Uterus (tissue), 4 donors: ENCODE measurements around the gene FKBP11. TPM values are rescaled to one million over a fixed set of nuclear protein-coding genes. Genes with fewer than 3 reads are reported as not detected.
A peak's percentile ranks its signal among the peaks of the same experiment; 100 is the strongest.

Source experiments
- DNase-seq, 2 donors: peaks; one replicate each; pipeline ENCODE4 v3.0.0-alpha.2; 2019 to 2020
- H3K27ac ChIP-seq, 2 donors: fragments of 200-600 bp; sonication (generic); 1 replicate in 1 of 2; 2 replicates in 1 of 2; pipeline ENCODE4 v1.5.1; 2016 to 2018
- H3K27me3 ChIP-seq, 2 donors: fragments of 200-600 bp; sonication (generic); one replicate each; pipeline ENCODE4 v1.5.1; 2018 to 2019; ENCODE audit warnings: control low read depth in 1 of 2
- H3K36me3 ChIP-seq, 2 donors: fragments of 200-600 bp; sonication (generic); one replicate each; pipeline ENCODE4 v1.5.1; 2019; ENCODE audit warnings: control low read depth in 1 of 2
- H3K4me1 ChIP-seq, 2 donors: fragments of 200-600 bp; sonication (generic); one replicate each; pipeline ENCODE4 v1.5.1; 2018 to 2019; ENCODE audit warnings: control low read depth in 1 of 2
- H3K4me3 ChIP-seq, 2 donors: fragments of 200-600 bp; sonication (generic); 1 replicate in 1 of 2; 2 replicates in 1 of 2; pipeline ENCODE4 v1.5.1; 2018 to 2019; ENCODE audit warnings: mild to moderate bottlenecking in 1 of 2
- H3K9me3 ChIP-seq, 2 donors: fragments of 200-600 bp; sonication (generic); one replicate each; pipeline ENCODE4 v1.5.1; 2019; ENCODE audit warnings: control low read depth in 1 of 2
- CTCF ChIP-seq, 4 experiments: fragments of 200-600 bp in 2 of 4; fragments of 450-650 bp in 2 of 4; sonication (generic) in 2 of 4; IDR thresholded peaks; one replicate each; pipeline ENCODE4 v1.5.1; 2016 to 2019; ENCODE audit warnings: antibody characterized with exemption in 4 of 4, mild to moderate bottlenecking in 2 of 4, moderate library complexity in 1 of 4
- POLR2A ChIP-seq, 2 donors: fragments of 450-650 bp; IDR thresholded peaks; one replicate each; pipeline ENCODE4 v1.6.1; 2016; ENCODE audit warnings: antibody characterized with exemption in 2 of 2, mild to moderate bottlenecking in 1 of 2, moderate library complexity in 1 of 2
- intact Hi-C: fragments of 100-400 bp; cut with DNase I; formaldehyde crosslinking; loops from one replicate; pipeline ENCODE4 v1.15.1; 2023; ENCODE audit warnings: low total_unique reads
- total RNA-seq, 4 donors: library from RNA; depleted of rRNA in 3 of 4; stranded (reverse); fragments of >200 nt in 3 of 4; gene quantifications; one replicate each; pipeline versions ENCODE4 v1.1.0 to v1.2.4, GENCODE V29; 2014 to 2023
- donor health status: DM: yes; HTN: yes; CAD: no.

Gene FKBP11
- total RNA-seq: 10 to 100 TPM in 1 of 4 donors, 1 to 10 TPM in 3; 1.2 to 22.0 (median 5.5) TPM

- DNase-seq: peak; percentile 34 to 57
- TF ChIP-seq POLR2A (IDR thresholded peaks at IDR 0.05): peak in 1 of 2 donors; percentile 51
- no peak for TF ChIP-seq CTCF (IDR thresholded peaks at IDR 0.05)
- Histone ChIP-seq H3K36me3 (no peaks in the 10 kb centered on the region), H3K27me3 (no peaks in the 10 kb centered on the region), H3K4me3 (peak within 1 kb of the TSS; percentile 79 to 82), H3K9me3 (no peaks in the 10 kb centered on the region), H3K27ac (peak within 1 kb of the TSS; percentile 42 to 48), H3K4me1 (peaks cover 0 to 3% of the 10 kb centered on the region in 2 donors)
- intact Hi-C loops: no loop called here
Observed at GRCh38 chr12:48925304-48926011, at the start of gene FKBP11. TSS of gene FKBP11 (minus strand) at chr12:48925492. CDS start at chr12:48925428, 64 bp downstream.

GRCh38 chr12:48973941-48974673 lies 48.8 kb upstream of the FKBP11 start:
- intact Hi-C loops: no loop called here
- no peak for DNase-seq
- Histone ChIP-seq H3K4me3 (no peak overlapping the region), H3K4me1 (peaks cover 0 to 19% of the 10 kb centered on the region in 2 donors), H3K36me3 (no peaks in the 10 kb centered on the region), H3K27ac (no peak overlapping the region), H3K27me3 (peaks cover 31 to 41% of the 10 kb centered on the region in 2 donors), H3K9me3 (no peaks in the 10 kb centered on the region)
- TF ChIP-seq CTCF (IDR thresholded peaks at IDR 0.05): peak in 3 of 4 experiments; percentile 10 to 13 (median 10)
- TF ChIP-seq POLR2A (IDR thresholded peaks at IDR 0.05): no peak

GRCh38 chr12:48973531-48973930 lies 48.2 kb upstream of the FKBP11 start:
- Histone ChIP-seq H3K4me1 (peaks cover 0 to 13% of the 10 kb centered on the region in 2 donors), H3K27me3 (peaks cover 29 to 36% of the 10 kb centered on the region in 2 donors), H3K4me3 (no peak overlapping the region), H3K36me3 (no peaks in the 10 kb centered on the region), H3K9me3 (no peaks in the 10 kb centered on the region), H3K27ac (no peak overlapping the region)
- intact Hi-C loops: no loop called here
- no peak for TF ChIP-seq POLR2A (IDR thresholded peaks at IDR 0.05)
- no peak for TF ChIP-seq CTCF (IDR thresholded peaks at IDR 0.05)
- no peak for DNase-seq

- H3K4me1 ChIP-seq: peaks cover 0 to 8% of the 10 kb centered on the region in 2 donors
- intact Hi-C loops: no loop called here
- no peak for TF ChIP-seq CTCF (IDR thresholded peaks at IDR 0.05)
- no peak for TF ChIP-seq POLR2A (IDR thresholded peaks at IDR 0.05)
- H3K27ac ChIP-seq: no peak overlapping the region
- H3K27me3 ChIP-seq: peaks cover 24 to 31% of the 10 kb centered on the region in 2 donors
- H3K36me3 ChIP-seq: no peaks in the 10 kb centered on the region
- no peak overlapping the region for H3K4me3 ChIP-seq
- H3K9me3 ChIP-seq: no peaks in the 10 kb centered on the region
- DNase-seq: no peak
Observed at GRCh38 chr12:48972952-48973483, 47.7 kb upstream of the FKBP11 start.
